ENCODE data around the gene CEACAM1.
"Not testable (repeated sequence)": the region's sequence is repeated elsewhere in the genome, so short reads cannot be mapped to it uniquely, and the experiment has no call there.

CEACAM1 gene

GRCh38 chr19:42528354-42529247 is at the start of gene CEACAM1:
CEACAM1 (minus strand) TSS chr19:42528481; CDS start chr19:42528374, 107 bp downstream.
- peak in 1 of 2 donors; percentile 25 for DNase-seq (ENCODE audit: low read depth in 1 of 2, low spot score in 1 of 2)

- no peak for DNase-seq (ENCODE audit: low read depth in 1 of 2, low spot score in 1 of 2)
Observed at GRCh38 chr19:42577016-42577415, 48.7 kb upstream of the CEACAM1 start.

- DNase-seq (ENCODE audit: low read depth in 1 of 2, low spot score in 1 of 2), result no peak
Observed at GRCh38 chr19:42576241-42576640, 48.0 kb upstream of the CEACAM1 start.

GRCh38 chr19:42573642-42574041 is 45.4 kb upstream of the CEACAM1 start:
- no peak for DNase-seq (ENCODE audit: low read depth in 1 of 2, low spot score in 1 of 2)

GRCh38 chr19:42571116-42571515 is 42.8 kb upstream of the CEACAM1 start:
- no peak for DNase-seq (ENCODE audit: low read depth in 1 of 2, low spot score in 1 of 2)

DNA sequence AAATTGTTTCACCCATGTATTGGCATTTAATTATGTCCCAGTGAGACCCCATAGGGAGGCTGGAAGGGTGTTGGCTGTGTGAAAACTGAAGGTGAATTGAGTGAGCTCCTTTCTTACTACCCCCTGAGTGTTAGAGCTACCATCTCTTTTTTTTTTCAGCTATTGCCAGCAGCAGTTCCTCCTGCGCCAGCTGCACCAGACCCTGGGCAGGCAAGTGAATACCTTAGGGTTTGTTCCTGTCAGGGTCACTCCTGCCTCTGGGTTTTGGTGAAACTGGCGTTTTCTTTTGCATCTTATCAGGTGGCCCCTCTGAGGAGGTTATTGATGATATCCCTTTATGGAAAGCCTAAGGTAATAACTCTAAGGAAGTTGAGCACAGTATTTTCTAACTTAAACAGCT is 40.9 kb upstream of the CEACAM1 start:
- DNase-seq (ENCODE audit: low read depth in 1 of 2, low spot score in 1 of 2), result no peak

DNA sequence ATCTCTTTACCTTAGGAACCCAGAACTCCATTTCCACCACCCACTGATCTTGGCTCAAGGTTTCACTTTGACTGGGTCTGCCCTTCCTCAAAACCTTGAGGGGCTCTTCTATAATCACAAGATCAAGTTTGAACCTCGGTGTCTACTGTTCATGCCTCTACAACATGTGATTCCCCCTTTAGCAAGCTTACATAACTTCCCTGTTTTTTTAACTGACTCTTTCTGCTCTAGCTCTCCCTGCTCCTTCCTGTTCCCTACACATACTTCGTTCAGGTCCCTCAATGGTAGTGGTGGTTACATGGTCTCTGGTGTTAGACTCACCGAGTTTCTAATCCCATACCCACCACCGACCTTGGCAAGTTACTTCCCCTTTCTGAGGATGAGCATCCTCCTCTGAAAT is 39.7 kb upstream of the CEACAM1 start:
- DNase-seq (ENCODE audit: low read depth in 1 of 2, low spot score in 1 of 2), result no peak

- DNase-seq (ENCODE audit: low read depth in 1 of 2, low spot score in 1 of 2), result no peak
Observed at GRCh38 chr19:42567567-42567966, 39.3 kb upstream of the CEACAM1 start.

DNA sequence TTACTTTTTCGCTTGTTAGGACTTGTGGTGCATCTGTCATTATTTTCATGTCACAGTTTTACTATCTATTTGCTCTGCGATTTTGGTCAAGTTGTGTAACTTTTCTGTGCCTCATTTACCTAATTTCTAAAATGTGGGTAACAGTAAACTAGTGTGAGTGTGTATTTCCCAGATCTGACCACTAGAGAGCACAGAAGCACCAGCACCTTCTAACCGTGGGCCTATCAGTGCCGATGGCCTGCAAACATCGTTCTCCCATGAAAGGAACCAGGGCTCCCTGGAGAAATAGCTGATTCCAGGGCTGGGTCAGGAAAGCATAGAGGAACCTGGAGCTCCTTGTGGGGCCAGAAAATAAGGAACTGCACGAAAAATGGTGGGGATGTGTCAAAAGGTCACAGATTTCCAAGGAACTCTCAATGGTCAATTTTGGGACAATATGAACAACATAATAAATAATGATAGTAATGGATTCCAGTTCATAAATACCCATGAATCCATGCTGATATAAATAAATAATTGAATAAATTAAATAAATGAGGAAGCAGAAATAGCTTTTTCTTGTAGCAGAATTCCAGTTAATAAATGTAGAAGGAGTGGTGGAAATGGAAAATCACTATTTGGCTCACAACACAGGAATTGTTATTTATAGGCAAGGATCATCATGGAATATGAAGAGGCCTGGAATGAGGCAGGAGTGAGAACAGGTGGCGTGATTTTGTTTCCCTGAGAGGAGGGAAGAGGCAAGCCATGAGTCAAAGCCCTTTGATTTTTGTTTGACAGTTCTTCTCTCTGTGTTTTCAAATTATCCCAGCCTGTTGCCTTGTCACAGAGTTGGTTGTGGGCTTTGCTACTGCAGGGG is 35.3 kb upstream of the CEACAM1 start:
- DNase-seq (ENCODE audit: low read depth in 1 of 2, low spot score in 1 of 2), result peak in 1 of 2 donors; percentile 8

- no peak for DNase-seq (ENCODE audit: low read depth in 1 of 2, low spot score in 1 of 2)
Observed at GRCh38 chr19:42561512-42561911, 33.2 kb upstream of the CEACAM1 start.

- no peak for DNase-seq (ENCODE audit: low read depth in 1 of 2, low spot score in 1 of 2)
Observed at GRCh38 chr19:42560731-42561130, 32.5 kb upstream of the CEACAM1 start.

GRCh38 chr19:42558450-42559150 is 30.3 kb upstream of the CEACAM1 start:
- no peak for DNase-seq (ENCODE audit: low read depth in 1 of 2, low spot score in 1 of 2)

- DNase-seq (ENCODE audit: low read depth in 1 of 2, low spot score in 1 of 2), result not testable (repeated sequence)
Observed at GRCh38 chr19:42557386-42557871, 29.1 kb upstream of the CEACAM1 start.

- no peak for DNase-seq (ENCODE audit: low read depth in 1 of 2, low spot score in 1 of 2)
Observed at GRCh38 chr19:42555801-42556200, 27.5 kb upstream of the CEACAM1 start.

DNA sequence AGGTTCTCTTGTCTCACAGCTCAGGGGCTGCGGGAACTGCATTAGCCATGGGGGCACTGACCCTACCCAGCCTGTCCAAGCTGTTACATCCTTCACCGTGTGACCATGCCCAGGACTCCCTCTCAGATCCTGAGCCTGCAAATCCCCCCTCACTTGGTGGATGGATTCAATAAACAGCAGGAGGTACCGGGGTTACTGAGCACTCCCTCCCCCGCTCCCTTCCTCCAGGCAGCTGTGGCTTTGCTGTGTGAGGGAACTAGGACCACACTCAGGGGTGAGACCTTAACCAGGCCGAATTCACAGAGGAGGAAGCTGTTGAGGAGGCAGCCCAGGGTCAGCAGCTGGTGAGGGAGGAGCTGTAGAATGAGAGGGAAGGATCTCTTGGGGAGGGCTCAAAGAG is 27.0 kb upstream of the CEACAM1 start:
- DNase-seq (ENCODE audit: low read depth in 1 of 2, low spot score in 1 of 2), result no peak

DNA sequence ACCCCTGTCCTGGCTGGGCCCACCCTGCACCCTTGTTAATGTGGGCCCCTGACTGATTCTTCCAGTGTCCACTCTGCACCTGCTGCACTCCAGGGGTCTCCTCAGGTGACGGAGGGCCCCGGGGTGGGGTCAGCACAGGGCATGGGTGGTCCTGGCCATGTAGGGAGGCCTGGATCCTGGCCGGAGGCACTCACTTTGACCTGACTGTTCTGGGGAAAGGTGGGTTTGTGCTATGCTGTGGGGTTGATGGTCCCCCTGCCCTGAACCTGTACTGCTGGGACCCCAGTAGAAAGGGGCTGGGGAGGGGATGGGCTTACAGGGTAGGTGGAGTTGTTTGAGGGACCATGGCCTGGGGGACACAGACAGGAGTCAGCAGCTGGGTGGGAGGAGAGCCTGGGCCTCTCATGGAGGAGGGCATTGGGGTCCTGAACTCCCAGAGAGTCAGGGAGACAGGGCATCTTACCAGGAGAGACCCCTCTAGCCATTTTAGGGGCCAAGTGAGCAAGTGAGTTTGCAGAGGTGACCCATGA is 25.8 kb upstream of the CEACAM1 start:
- DNase-seq (ENCODE audit: low read depth in 1 of 2, low spot score in 1 of 2), result no peak

- no peak for DNase-seq (ENCODE audit: low read depth in 1 of 2, low spot score in 1 of 2)
Observed at GRCh38 chr19:42553292-42554045, 25.2 kb upstream of the CEACAM1 start.

GRCh38 chr19:42552086-42553065 is 24.1 kb upstream of the CEACAM1 start:
- no peak for DNase-seq (ENCODE audit: low read depth in 1 of 2, low spot score in 1 of 2)

- DNase-seq (ENCODE audit: low read depth in 1 of 2, low spot score in 1 of 2), result not testable (repeated sequence)
Observed at GRCh38 chr19:42550521-42550920, 22.2 kb upstream of the CEACAM1 start.
